GM18520 (cell line): ENCODE results near the gene ANKEF1.

Experiments used
- ATAC-seq: cut with Tn5 transposase; IDR thresholded peaks from one replicate; pipeline ENCODE4 v1.9.1; 2021; ENCODE audit not compliant: unreplicated experiment

The ANKEF1 gene

DNA sequence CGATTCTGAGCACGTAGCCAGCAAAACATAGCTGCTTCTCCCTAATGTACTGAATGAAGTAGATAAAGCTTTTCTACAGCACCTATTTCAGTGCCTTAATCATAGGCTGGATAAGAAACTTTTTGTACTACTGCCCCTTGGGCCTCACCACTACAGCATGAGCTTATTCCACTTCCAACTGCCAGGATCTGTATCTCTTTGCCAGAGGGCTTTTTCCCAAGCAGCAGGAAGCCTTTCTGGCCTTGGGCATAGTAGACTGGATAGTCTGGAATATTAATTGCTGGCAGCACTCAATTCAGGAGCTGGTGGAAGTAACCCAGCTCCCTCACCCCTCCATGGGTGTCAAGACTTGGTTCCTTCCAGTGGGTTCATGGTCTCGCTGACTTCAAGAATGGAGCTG is 43.6 kb downstream of the ANKEF1 start:
- ATAC-seq: no peak

DNA sequence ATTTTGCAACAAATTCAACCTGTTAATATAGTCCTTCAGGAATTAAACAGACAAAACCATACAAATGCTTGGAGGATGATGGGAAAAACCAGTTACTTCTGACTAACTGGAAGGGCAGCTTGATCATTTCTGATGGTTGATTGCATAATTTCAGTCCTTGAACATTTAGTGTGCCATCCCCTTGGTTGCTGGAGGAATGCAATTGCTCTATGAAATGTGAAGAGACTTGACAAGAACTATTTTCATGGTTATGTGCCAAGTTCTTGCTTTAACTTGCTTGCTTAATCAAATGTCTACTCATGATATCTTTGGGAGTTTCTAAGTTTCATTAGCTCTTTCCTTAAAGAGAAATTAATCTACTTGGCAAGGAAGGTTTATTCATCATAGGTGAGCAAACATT is 45.2 kb downstream of the ANKEF1 start:
- no peak for ATAC-seq

DNA sequence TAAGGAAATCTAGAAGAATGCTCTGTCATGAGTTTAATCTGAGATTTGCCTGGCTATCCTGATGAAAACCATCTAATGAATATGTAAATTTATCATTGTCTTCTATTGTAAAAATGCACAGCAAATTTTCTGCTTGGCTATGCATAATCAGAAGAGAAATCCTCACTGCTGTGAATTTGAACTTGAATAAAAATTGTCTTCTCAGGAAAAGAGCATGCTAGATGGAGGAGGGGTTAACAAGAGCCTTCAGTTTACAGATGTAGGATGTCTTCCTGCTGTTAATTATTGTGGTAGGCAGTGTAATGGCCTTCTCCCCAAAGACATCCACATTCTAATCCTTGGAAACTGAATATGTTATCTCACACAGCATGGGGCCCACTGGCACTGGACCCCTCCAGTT is 45.8 kb downstream of the ANKEF1 start:
- no peak for ATAC-seq

DNA sequence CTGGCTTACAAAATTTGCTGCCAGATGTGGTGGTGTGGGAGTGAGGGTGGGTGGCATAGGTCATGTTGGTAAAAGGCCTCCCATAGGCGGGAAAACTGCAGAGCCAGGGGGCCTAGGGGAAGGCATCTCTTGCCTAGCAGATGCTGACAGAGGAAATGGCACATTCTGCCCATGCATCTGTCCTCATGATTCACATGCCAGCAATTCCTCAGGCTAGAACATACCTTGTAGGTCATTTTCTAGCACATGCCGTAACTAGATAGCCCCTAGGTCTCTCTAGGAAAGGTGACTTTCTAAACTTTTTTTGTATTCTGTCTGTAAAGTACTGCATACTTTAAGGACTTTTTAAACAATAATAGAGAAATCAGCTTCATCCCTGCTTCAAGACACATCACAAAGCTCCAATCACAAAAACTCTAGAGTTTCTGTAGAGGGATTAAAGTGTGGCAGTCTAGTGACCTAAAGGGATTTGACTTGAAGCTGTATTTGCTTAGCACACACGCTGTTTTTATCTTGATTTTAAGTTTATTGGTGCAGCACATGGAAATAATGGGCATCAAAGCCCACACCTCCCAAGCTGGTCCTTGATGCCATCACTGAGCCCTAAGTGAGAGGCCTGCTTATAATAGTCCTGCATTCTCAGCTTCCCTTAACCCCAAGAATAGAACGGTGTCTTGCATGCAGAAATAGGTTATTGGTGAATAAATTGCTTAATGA is 55.2 kb downstream of the ANKEF1 start:
- no peak for ATAC-seq

DNA sequence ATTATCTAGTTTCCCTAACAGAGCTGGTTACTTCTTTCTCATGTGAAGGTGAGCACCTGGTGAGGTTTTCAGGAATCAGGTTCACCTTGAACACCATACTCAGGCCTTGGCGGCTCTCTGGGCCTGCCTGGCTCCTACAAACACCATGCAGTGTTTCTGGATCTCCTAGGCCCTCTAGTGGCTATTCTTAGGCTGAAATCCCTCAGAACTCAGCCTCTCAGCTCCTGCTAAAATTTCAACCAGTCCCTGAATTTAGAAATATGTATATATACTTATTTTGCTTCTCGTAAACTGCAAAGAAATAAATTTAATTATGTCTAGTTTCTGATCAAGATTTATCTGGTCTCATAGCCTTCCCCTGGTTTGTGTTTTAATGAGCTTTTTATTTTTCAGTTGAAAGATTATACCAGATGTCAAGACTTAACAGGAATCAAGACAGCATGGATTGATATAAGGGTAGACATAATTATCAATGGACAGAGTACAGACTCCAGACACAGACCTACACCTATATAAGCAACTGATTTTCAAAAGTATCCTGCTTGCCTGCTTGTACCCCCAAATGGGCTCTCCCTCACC is 55.9 kb downstream of the ANKEF1 start:
- peak; percentile 64 for ATAC-seq

DNA sequence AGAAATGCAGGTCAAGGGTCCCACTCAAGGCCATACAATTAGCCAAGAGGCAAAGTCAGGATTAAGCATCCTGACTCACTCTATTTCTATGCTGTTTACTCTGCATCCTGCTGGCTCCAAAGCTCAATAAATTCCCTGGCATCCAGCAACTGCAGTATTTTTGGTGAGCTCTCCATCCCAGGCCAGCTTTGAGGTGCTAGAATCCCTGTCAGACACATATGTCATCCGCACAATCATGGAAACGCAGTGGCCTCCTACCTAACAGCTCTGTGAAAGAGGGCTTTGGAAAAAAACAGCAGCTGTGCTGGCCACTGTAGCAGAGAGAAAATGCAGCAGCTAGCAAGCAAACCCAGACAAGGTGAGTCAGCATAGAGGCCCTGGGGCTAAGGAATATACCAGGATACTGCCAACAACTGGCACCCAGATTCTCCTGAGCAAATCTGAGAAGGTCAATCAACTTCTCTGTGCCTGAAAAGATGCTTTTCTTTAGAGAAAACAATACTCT is 58.4 kb downstream of the ANKEF1 start:
- ATAC-seq: no peak

DNA sequence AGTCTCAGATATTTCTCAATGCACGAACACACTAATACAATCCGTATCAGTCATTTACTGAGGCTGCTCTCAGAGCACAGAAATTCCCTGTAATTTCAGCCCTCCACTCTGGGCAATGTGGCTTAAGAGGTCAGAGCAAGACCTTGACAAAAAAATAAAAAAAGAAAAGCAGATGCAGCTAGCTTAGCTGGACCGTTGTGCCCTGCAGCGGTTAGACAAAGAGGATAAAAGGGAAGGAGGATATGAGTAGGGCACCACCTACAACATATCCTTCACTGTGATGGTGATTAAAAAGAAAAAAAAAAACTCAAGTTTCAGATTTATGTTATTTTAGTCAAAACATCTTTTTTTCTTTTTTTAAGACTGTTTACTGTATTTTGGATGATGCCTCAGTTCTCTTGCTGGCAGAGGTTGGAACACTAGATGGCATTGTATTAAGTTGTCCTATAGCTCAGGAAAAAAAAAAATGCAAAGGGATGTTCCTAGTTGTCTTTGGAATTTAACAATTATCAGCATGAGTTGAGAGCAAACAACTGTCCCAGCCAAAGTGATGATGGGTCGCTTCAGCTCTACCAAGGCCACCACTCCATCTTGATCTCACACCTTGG is 59.9 kb downstream of the ANKEF1 start:
- ATAC-seq: no peak

DNA sequence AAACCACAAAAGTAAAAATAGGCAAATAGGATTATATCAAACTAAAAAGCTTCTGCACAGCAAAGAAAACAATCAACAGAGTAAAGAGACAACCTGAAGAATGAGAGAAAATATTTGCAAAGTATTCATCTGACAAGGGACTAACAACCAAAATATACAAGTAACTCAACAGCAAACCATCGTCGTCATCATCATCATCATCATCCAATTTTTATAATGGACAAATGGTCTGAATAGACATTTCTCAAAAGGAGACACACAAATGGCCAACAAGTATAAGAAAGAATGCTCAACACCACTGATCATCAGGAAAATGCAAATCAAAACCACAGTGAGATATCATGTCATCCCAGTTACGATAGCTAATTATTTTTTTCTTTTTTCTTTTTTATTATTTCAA is 62.0 kb downstream of the ANKEF1 start:
- ATAC-seq: no peak

DNA sequence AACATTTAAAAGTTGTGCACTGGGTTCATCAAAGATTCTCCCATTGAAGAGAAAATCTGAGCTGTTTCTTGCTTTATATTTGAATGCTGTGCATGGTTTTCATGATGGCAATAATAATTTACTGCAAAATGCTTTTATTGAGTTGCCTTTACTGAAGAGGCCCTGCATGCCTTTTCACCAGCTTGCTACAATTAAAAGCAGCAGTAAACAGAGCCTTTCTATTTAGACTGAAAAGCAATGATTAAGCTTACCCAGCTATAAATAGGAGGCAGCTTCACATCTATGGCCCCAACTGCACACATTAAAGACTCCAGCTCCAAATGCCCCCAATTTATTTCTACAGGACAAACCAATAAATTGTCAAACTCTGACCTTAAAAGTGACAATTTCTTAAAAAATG is 70.3 kb downstream of the ANKEF1 start:
- ATAC-seq: no peak
